ENCODE measurements around the gene ALG5.

The ALG5 gene

DNA sequence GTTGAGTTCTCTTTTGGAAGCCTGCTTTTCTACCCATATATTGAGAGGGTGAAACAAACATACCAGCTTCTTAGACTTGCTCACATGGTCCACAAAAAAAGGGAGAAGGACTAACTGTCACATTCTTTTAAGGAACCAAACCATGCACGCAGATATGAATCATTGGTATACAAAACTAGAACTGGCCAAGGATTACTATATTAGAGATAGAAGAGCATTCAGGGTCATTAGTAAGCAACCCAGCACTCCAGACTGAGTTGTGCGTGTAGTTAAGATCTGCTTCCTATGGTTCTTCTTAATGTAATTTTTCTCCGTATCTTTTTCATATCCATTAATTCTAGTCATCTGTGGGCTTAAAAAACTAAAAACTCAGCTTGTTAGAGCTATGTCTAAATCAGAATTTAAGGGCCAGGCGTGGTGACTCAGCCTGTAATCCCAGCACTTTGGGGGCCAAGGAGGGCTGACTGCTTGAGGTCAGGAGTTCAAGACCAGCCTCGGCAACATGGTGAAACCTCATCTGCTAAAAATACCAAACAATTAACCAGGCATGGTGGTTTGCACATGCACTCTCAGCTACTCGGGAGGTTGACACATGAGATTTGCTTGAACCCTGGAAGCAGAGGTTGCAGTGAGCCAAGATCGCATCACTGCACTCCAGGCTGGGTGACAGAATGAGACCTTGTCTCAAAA, 19.6 kb downstream of the ALG5 start:
- DNase-seq (ENCODE audit: low read depth), result no peak

DNA sequence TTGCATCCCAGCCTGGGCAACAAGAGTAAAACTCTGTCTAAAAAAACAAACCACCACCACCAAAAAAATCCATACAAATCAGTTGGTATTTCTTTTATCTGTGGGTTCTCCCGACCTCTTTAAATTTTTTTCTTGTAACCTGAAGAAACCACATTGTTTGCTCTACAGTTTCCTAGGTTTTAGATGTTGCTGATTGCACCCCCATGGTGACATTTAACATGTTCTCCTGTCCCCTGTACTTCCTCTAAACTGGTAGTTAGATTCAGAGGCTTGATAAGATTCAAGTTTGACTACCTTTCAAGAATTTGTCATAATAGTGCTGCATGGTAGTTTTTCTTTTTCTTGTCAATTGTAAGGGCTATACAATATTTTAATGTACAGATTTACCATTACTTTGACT, 24.0 kb downstream of the ALG5 start:
- no peak for DNase-seq (ENCODE audit: low read depth)

DNA sequence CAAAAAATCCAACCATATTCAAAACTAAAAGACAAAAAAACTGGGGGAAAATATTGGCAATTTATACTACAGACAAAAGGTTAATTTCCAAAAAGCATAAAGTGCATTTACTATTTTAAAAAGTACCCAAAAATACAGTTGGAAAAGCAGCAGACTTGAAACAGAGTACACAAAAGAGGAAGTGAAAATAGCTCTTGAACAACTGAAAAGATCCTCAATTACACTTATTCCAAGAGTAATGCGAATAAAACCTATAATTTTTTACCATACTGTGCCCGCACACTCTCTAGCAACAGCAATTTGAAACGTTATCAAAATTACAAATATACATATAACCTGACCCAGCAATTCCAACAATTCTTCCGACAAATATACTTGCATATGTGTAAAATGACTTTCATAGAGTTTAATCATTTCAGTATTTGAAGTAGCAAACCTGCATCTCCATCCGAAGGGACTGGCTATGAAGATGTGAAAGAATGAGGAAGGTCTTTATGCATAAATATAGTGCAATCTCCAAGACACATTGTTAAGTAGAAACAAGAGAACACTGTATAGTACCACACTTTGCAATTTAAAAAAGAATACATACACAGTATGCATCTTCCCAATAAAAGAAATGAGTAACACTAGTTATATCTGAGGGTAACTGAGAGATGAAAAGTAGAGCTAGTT, 25.4 kb downstream of the ALG5 start:
- no peak for DNase-seq (ENCODE audit: low read depth)

DNA sequence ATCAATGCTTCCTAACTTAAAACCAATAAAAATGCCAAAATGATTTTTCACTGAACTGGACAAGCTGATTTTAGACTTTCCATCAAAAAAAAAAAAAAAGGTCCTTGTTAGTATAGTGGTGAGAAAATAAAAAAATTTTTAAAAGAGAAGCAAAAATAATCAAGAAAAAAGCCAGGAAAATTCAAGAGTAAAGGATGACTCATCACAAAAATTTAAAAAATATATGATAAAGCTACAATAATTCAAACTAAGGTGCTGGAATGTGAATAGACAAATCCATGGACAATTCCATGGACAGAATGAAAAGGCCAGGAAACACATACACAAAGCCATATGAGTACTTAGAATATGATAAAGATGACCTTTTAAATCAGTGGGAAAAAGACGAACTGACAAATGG, 26.1 kb downstream of the ALG5 start:
- DNase-seq (ENCODE audit: low read depth), result no peak

DNA sequence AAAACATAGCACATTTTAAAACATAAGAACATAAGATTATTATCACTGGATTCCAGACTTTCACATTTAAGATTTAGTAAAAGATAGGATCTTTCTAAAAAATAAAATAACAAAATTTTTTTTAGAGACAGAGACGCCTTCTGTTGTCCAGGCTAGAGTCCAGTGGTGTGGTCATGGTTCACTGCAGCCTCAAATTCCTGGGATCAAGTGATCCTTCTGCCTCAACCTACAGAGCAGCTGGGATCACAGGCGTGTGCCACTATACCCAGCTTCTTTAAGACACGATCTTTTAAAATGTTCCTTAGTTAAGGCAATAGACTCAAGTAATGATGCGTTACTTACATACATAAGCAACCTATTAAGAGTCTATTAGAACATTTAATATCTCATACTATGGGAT, 32.7 kb downstream of the ALG5 start:
- DNase-seq (ENCODE audit: low read depth), result no peak

DNA sequence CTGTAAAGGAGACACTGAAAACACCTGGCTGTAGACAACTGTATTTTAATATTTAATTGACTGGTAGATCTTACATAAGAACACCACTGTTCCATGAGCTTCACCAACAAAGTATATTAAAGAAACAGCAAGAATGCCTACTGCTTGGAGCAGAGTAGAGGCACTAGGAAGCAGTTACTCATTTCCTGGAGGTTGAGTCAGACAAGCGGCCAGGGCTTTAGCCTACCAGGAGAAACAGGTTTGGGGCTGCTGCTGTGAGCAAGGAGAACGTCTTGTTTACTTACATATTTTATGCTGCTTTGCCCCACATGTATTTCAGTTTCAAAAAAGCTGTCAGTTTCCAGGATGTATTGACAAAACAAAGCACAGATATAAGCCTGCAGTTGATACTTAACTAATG, 33.4 kb downstream of the ALG5 start:
- no peak for DNase-seq (ENCODE audit: low read depth)

DNA sequence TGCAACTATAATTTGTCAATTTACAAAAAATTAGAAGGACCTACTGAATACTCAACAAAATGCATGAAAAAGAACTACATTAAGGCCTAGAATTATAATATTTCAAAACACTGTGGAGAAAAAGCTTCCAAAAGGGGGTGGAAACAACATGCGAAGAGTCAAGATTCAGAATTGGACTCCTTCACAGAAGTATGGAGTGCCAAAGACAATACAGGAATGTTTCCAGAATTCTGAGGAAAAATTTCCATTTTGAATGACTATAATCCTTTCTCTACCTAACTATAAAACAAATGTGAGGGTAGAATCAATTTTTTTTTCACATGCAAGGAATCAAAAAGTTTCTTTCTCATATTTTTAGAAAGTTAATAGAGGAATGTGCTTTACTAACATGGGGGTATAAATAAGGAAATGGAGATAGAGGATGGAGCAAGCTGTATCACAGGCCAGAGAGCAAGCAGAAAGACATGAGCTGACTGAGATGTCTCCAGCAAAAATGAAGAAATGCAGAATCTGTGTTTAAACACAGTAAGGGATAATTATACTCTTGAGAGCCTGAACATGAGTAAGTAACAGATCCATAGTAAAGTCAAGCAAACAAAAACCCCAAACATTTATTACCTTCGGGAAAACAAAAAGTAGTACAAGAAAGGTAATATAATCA, 39.6 kb downstream of the ALG5 start:
- DNase-seq (ENCODE audit: low read depth), result no peak

DNA sequence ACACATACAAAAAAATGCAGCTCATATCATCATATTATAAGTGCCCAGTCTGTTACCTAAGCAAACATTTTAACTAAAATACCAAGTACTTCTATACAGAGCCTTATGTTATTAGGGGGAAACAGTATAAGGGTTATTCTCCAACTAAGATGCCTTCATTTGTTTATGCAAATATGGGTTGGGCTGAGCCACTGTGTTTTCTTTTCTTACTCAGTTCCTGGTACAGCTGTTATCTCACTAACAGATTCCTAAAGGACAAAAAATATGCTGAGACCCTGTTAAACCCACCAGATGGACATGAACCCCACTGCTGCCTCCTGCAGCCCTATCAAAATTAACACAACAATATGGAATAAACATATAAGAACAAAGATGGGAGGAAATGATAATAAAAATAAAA, 44.6 kb downstream of the ALG5 start:
- no peak for DNase-seq (ENCODE audit: low read depth)

DNA sequence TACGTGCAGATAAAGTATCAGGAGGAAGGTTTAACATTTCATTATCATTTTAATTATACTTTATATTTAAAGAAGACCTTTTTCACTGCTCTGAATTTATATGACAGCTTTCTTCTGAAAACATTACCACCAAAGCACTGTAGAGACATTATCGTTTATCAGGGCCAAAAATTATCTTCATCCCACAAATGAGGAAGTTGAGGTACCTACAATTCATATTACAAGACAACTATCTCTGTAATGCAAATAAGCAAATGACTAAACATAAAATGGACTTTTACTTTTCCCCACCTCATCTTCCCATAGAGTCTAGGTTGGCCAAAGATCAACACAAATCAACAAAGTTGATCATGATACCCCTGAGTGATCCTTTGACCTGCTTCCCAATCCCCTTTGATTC, 48.2 kb downstream of the ALG5 start:
- no peak for DNase-seq (ENCODE audit: low read depth)

DNA sequence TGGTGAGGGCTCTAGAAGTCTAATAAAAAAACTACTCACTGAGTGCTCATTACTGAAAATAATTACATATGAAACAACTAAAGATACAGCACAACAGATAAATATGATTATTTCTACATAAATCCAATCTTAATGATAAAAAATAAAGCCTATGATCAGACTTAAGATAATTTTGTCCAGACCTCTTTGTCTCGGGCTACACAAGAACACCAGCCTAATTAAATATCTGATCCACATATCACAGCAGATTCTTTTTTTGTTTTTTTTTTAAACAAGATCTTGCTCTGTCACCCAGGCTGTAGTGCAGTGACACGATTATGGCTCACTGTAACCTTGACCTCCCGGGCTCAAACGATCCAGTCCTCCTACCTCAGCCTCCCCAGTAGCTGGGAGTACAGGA, 48.8 kb downstream of the ALG5 start:
- no peak for DNase-seq (ENCODE audit: low read depth)

DNA sequence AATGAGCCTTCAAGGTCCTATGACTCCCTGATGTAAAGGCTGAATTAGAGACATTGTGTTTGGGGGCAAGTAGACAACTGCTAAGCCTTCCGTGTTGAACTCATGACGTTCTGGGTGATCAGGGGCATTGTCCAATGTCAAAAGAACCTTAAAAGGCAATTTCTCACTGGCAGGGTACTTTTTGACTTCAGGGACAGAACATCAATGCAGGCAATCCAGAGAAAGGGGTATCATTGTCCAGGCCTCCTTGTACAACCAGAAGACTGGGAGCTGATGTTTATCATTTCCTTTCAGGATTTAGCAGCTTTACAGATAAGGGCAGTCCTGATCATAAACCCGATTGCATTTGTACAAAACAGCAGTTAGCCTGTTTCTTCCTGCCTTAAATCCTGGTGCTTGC, 54.1 kb downstream of the ALG5 start:
- no peak for DNase-seq (ENCODE audit: low read depth)

DNA sequence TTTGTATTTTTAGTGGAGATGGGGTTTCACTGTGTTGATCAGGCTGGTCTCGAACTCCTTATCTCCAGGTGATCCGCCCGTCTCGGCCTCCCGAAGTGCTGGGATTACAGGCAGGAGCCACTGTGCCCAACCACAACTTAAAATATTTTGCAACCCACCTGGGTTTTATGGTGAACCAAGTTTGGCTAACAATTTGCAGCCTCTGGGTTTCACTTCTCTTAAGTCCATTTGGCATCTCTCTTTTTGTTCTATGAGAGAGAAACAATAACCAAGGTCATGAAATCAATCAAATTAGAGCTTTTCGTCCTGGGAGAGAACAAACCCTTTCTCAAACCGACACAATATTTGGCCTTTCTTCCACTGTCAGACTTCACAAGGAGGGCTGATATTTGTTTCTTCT, 73.5 kb downstream of the ALG5 start:
- DNase-seq (ENCODE audit: low read depth), result no peak

DNA sequence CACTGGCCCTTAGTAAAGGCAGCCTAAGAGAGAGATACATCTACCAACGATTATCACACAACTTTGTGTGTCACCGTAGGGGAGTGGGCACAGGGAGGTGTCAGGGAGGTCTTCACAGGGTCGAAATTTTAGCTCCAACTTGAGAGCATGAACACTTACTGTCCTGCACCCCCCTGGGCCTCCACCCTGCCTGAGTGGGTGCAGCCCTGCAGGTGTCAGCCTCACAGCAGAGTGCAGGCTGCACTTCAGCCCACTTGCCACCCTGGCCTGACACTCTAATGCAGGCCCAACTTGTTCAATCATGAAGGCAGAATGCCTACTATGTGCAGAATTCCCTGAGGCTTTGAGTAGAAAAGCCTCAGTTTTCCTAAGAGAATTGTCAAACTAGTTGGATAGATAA, 75.1 kb downstream of the ALG5 start:
- no peak for DNase-seq (ENCODE audit: low read depth)

DNA sequence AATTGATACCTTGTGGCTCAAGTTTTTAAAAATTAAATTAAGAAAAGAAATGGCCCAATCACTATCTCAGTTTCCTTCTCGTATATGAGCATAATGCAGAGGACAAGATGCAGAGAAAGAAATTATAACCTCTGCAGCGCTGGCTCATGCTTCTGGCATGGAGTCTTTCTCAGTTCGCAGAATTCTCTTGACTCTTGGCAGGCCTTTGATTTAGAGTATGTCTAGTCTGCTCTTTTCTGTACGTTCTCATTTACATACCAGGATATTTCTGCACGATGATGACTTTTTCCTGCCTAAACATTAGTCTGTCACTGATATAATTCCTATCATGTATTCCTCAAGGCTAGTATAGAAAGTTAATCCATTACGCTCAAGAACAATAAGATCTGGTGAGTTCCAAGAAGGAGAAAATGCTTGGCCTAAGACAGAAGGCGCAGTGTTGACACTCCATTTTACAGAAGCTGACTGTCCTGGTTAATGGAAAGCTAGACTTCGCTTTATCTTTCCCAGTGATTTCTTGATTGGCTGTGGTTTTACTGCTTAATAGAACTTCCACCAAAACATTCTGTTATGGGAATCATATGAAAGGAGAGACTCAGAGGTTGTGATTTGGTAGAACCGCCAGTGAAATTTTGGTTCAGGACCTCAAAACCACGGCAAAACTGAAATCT, 77.4 kb downstream of the ALG5 start:
- no peak for DNase-seq (ENCODE audit: low read depth)

DNA sequence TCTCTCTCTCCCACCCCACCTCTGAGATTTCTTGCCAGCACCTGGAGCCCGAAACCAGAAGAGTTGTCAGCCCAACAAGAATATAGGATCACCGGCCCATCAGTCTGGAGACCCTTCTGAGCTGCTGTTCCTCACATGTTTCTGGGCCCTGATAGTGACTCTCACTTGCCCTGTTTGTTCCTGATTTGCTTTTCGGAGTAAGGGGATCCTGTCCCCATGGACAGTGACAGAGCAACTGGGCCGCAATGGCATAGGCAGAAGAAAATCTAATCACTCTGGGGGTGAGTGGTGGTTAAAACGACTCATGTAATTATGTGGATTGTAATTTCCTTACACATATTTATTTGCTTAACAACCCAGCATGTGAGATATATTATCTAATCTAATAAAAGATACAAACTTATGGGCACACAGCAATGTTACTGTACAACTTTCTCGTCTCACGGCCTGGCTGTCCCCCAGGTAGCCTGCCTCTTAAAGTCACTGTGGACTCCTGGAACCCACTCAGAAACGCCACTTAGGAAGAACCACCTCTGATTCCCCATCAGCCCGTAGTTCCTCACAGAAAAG, 78.4 kb downstream of the ALG5 start:
- DNase-seq (ENCODE audit: low read depth), result no peak

DNA sequence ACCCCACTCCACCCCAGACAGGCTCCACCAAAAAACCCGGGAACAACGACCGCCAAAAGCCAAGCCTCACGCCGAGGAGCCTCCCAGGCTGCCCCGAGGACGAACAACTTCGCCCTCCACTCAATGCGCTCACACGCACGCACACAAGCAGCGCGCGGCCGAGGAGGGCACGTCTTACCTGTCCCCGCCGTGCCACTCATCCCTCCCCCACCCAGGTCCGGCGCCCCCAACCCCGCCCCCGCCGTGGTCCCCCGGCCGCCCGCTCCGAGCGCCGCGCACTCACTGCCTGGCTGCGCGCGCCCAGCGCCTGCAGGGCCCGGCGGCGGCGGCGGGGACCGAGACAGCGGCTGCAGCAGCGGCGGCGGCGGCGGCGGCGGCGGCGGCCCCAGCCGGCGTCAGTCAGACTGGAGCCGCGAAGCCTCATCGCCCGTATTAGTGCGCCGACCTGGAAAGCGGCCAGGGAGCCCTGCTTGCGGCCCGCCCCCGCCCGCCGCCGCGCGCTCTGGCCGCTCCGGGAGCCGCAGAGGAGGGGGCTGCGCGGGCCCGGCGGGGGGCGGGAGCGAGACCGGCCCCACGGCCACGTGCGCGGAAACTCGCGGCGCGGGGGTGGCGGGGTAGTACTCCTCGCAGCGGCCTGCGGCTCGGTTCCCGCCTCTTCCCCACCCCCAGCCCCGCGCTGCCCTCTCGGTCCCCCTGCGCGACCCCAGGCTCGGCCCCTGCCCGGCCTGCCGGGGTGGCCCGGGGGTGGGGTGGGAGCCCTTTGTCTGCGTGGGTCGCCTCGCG, 79.1 kb downstream of the ALG5 start, which contains the start of gene SMAD9:
Gene SMAD9 (minus strand): TSS at position 406 of the 783 bp plus-strand sequence. CDS start 40,549 bp downstream, outside the sequence.
- DNase-seq (ENCODE audit: low read depth), result no peak

DNA sequence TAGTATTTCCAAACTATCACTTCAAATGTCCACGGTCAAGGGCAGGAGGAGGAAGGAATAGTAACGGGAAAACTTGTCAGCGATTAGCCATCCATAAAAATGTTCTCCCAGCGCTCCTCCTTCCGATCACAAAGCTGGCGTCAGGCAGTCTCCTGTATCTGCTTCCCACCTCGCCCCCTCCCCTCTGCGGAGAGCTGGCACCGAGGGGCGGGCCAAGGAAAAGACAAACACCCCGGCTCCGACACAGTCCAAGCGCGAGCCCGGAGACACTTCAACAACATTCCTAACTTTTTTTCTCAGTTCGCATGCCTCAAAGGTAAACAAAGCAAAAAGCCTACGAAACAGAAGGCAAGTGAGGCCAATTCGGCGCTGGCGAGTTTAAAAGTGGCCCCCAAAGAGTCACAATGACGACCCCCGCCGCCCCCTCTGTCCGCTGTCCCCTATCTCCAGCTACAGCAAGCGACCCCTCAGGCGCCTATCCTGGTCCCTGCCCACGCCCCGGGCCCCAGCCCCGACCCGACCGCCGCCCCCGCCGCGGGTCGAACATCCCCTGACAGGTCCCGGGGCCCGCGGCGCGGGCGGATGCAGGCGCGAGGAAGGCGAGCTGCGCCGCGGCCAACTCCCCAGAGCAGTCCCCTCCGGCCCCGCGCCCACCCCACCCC, 79.8 kb downstream of the ALG5 start:
- no peak for DNase-seq (ENCODE audit: low read depth)

DNA sequence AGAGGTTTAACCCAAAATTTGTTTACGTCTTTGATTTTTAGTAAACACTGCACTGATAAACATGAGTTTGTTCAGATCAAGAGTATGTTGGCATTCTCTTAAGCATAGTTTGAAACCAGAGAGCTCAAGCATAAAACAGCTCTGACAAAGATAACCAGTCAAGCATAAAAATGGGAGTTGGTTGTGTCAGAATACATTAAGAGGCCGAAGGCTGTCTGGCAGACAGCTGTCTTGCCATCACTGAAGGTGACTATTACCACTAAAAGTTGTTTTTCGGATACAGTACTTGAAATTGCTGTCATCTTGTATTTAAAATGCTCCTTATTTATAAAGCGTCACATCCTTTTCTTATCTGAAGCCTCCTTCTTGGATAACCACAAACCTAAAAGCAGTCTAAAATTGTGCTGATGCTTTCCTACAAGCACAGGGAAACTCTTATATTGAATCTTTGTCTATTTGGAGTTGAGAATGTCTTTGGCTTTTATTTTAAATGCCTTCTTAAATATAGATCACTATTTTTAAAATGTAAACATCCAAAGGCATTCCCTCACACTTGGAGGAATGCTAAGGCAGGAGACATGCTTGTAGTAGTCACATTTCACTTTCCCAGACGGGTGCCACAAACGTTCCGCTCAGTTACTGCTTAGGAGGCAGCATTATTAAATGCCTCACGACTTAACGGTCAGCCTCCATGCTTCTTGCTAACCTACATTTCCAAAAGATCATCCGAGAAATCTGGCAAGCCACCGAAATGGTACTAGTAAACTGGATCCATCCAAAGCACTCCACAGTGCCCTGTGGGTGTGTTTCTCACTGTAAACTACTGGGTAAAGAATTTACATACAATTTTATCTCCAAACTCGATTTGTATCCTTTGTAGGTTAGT, 80.7 kb downstream of the ALG5 start:
- DNase-seq (ENCODE audit: low read depth), result no peak

DNA sequence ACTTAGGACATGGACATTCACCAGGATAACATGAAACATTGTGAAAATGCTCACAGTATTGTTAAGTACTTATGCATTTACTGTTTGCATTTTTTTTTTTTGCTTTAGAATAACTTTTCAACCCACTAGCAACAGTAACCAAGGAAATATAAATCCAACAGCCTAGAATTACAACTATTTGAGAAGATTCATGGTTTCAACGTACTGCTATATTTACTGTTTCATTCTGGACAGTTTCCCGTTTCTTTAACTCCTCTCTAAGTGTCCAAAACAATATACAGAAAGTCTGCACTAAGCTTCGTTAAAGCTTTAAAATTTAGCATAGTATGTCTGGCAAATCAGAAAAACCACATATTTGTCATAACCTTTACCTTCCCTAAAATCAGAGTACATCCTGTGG, 81.8 kb downstream of the ALG5 start:
- no peak for DNase-seq (ENCODE audit: low read depth)
